KMS-11 (cell line): ENCODE results near the gene CRYZL1.
"Not testable (repeated sequence)": the region's sequence is repeated elsewhere in the genome, so short reads cannot be mapped to it uniquely, and the experiment has no call there.

Source experiments
- H2AFZ ChIP-seq: fragments of 200-600 bp; sonication (generic); 2 replicates; pipeline ENCODE4 v1.6.1; 2016; ENCODE audit warnings: antibody characterized with exemption, mixed run types, low read depth
- H3K27ac ChIP-seq: fragments of 200-600 bp; sonication (generic); 2 replicates; pipeline ENCODE4 v1.6.1; 2016; ENCODE audit warnings: mild to moderate bottlenecking, mixed run types
- H3K27me3 ChIP-seq: fragments of 200-600 bp; sonication (generic); 2 replicates; pipeline ENCODE4 v1.6.1; 2017; ENCODE audit warnings: mild to moderate bottlenecking, low read depth, mixed run types, moderate library complexity; ENCODE audit not compliant: insufficient read depth
- H3K36me3 ChIP-seq: fragments of 200-600 bp; sonication (generic); 2 replicates; pipeline ENCODE4 v1.6.1; 2017; ENCODE audit warnings: mild to moderate bottlenecking, mixed run types; ENCODE audit not compliant: insufficient read depth
- H3K4me1 ChIP-seq: fragments of 200-600 bp; sonication (generic); 2 replicates; pipeline ENCODE4 v1.6.1; 2016; ENCODE audit warnings: mild to moderate bottlenecking, low read depth, mixed run types; ENCODE audit not compliant: poor library complexity, severe bottlenecking
- H3K4me2 ChIP-seq: fragments of 200-600 bp; sonication (generic); 2 replicates; pipeline ENCODE4 v1.7.0; 2016; ENCODE audit warnings: mild to moderate bottlenecking, mixed run types
- H3K4me3 ChIP-seq: fragments of 200-600 bp; sonication (generic); IDR thresholded peaks from 2 replicates; pipeline ENCODE4 v1.6.1; 2017; ENCODE audit warnings: low read depth, low read length, mixed read lengths; ENCODE audit not compliant: insufficient read depth
- H3K79me2 ChIP-seq: fragments of 200-600 bp; sonication (generic); 2 replicates; pipeline ENCODE4 v1.6.1; 2016; ENCODE audit warnings: low read depth, mixed run types; ENCODE audit not compliant: insufficient read depth
- H3K9ac ChIP-seq: fragments of 200-600 bp; sonication (generic); 2 replicates; pipeline ENCODE4 v1.6.1; 2016; ENCODE audit warnings: mild to moderate bottlenecking, mixed run types
- H4K20me1 ChIP-seq: fragments of 200-600 bp; sonication (generic); 2 replicates; pipeline ENCODE4 v1.6.1; 2016; ENCODE audit warnings: mild to moderate bottlenecking, mixed run types; ENCODE audit not compliant: insufficient read depth
- TF ChIP-seq, protein P1 (sequence below): fragments of 200-600 bp; sonication (generic); conservative IDR thresholded peaks from 2 replicates; pipeline ENCODE4 v1.6.1; 2017; ENCODE audit warnings: low read depth, mild to moderate bottlenecking, antibody characterized with exemption, low read length, moderate library complexity, mixed read lengths

The CRYZL1 gene

DNA sequence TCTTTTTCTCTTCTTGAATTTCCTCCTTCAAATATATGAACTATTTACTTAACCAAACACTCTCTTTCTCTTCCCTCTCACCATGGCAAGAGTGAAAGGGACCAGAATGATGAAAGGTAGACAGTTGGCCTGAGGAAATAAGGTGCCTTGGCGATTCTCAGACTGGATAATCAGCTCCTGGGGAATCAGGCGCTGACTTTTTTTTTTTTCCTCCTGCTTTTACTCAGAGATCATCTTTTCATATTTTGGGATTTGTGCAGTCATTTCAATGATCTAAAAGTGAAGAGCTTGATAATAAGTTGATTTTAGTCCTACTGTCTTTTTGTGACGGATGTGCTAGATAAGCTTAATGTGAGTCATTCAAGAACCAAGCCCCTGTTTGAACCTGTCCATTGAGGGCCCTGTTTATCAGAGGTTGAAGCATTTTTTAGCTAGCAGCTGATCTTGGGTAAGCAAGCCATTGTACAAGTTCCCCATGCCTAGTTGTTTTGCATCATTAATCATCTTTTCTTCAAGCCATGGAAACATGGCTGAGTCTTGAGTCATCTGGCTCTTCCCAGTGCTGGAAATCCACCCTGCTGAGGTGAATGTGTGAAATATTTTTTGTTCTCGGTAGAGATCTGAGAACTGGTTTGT lies 41.6 kb upstream of the CRYZL1 start:
- no peak overlapping the region for H3K4me3 ChIP-seq
- H3K4me2 ChIP-seq: no peak overlapping the region
- H2AFZ ChIP-seq: no peak overlapping the region
- no peaks in the 10 kb centered on the region for H3K27me3 ChIP-seq
- no peaks in the 10 kb centered on the region for H4K20me1 ChIP-seq
- no peaks in the 10 kb centered on the region for H3K79me2 ChIP-seq
- TF ChIP-seq, protein P1, sequence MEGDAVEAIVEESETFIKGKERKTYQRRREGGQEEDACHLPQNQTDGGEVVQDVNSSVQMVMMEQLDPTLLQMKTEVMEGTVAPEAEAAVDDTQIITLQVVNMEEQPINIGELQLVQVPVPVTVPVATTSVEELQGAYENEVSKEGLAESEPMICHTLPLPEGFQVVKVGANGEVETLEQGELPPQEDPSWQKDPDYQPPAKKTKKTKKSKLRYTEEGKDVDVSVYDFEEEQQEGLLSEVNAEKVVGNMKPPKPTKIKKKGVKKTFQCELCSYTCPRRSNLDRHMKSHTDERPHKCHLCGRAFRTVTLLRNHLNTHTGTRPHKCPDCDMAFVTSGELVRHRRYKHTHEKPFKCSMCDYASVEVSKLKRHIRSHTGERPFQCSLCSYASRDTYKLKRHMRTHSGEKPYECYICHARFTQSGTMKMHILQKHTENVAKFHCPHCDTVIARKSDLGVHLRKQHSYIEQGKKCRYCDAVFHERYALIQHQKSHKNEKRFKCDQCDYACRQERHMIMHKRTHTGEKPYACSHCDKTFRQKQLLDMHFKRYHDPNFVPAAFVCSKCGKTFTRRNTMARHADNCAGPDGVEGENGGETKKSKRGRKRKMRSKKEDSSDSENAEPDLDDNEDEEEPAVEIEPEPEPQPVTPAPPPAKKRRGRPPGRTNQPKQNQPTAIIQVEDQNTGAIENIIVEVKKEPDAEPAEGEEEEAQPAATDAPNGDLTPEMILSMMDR: no peak
- H3K4me1 ChIP-seq: no peaks in the 10 kb centered on the region
- H3K36me3 ChIP-seq: no peaks in the 10 kb centered on the region
- H3K27ac ChIP-seq: no peak overlapping the region
- no peak overlapping the region for H3K9ac ChIP-seq

DNA sequence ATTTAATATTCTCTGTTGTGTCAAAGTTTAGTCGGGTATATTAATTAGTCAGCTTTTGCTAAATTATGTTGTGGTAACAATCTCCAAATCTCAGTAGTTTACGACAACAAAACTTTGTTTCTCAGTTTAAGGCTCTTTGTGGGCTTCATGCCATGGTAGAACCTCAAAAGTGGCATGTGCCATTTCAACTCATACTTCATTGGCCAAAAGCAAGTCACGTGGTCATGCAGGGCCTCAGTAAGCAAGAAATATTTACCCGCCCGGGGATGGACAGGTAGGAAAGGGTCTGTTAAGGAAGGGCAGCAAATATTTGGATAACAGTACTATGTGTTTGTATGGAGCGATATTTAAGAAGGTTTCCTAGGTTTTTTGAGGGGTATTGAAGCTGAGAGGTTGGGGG lies 39.3 kb upstream of the CRYZL1 start:
- H3K27me3 ChIP-seq: no peaks in the 10 kb centered on the region
- no peak overlapping the region for H2AFZ ChIP-seq
- no peak overlapping the region for H3K4me2 ChIP-seq
- no peaks in the 10 kb centered on the region for H3K4me1 ChIP-seq
- no peaks in the 10 kb centered on the region for H4K20me1 ChIP-seq
- TF ChIP-seq, protein P1: no peak
- no peak overlapping the region for H3K4me3 ChIP-seq
- no peak overlapping the region for H3K9ac ChIP-seq
- no peak overlapping the region for H3K27ac ChIP-seq
- H3K79me2 ChIP-seq: no peaks in the 10 kb centered on the region
- H3K36me3 ChIP-seq: no peaks in the 10 kb centered on the region

DNA sequence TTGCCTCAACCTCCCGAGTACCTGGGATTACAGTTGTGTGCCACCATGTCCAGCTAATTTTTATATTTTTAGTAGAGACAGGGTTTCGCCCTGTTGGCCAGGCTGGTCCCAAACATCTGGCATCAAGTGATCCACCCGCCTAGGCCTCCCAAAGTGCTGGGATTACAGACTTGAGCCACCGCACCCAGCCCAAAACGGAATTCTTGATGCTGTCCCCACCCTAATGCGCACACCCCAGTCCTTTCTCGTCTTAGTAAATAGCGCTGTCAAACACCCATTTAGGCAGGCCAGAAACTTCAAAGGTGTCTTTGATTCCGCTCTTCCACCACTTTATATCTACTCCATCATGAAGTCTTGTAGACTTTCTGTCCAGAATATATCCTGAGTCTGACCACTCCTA lies 35.9 kb upstream of the CRYZL1 start:
- no peak overlapping the region for H3K9ac ChIP-seq
- H3K79me2 ChIP-seq: no peaks in the 10 kb centered on the region
- H3K27ac ChIP-seq: no peak overlapping the region
- H4K20me1 ChIP-seq: no peaks in the 10 kb centered on the region
- H3K4me3 ChIP-seq: no peak overlapping the region
- TF ChIP-seq, protein P1: no peak
- H2AFZ ChIP-seq: no peak overlapping the region
- H3K36me3 ChIP-seq: no peaks in the 10 kb centered on the region
- H3K4me1 ChIP-seq: no peaks in the 10 kb centered on the region
- H3K27me3 ChIP-seq: no peaks in the 10 kb centered on the region
- H3K4me2 ChIP-seq: no peak overlapping the region

DNA sequence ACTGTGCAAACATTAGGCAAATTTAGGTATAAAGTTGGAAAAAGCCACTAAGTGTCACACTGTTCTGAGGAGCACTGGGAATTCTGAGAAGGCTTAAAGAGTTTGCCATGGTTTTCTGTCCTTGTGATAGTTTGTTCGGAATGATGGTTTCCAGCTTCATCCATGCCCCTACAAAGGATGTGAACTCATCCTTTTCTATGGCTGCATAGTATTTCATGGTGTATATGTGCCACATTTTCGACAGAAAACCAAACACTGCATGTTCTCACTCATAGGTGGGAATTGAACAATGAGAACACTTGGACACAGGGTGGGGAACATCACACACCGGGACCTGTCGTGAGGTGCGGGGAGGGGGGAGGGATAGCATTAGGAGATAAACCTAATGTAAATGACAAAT lies 35.1 kb upstream of the CRYZL1 start:
- H3K4me3 ChIP-seq, H3K36me3 ChIP-seq, H4K20me1 ChIP-seq, H3K79me2 ChIP-seq, H2AFZ ChIP-seq, H3K4me2 ChIP-seq, H3K27me3 ChIP-seq, H3K9ac ChIP-seq, H3K27ac ChIP-seq, H3K4me1 ChIP-seq: not testable (repeated sequence)

DNA sequence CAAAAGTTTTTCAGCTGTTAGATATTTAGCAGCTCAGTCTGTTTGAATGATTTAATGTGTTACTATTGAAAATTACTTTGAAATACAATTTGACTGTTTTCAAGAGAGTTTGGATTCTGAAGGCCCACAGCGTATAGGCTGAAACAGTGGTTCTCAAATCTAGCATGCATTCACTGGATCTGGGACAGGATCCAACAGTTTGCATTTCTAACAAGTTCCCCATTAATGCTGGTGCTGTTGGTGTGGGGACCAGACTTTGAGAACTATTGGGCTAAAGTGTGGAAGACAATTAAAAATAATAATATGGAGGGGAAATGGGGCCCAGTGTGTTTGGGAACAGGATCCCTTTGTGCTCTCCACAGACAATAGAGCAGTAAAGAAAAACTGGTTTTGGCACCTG lies 32.7 kb upstream of the CRYZL1 start:
- no peaks in the 10 kb centered on the region for H3K36me3 ChIP-seq
- H3K9ac ChIP-seq: no peak overlapping the region
- no peaks in the 10 kb centered on the region for H4K20me1 ChIP-seq
- H3K4me1 ChIP-seq: no peaks in the 10 kb centered on the region
- TF ChIP-seq, protein P1: no peak
- no peaks in the 10 kb centered on the region for H3K27me3 ChIP-seq
- no peak overlapping the region for H2AFZ ChIP-seq
- no peaks in the 10 kb centered on the region for H3K79me2 ChIP-seq
- no peak overlapping the region for H3K4me2 ChIP-seq
- no peak overlapping the region for H3K4me3 ChIP-seq
- H3K27ac ChIP-seq: no peak overlapping the region
